Breast epithelium (tissue), 4 donors: ENCODE measurements around the gene AASDH. TPM values are rescaled to one million over a fixed set of nuclear protein-coding genes. Genes with fewer than 3 reads are reported as not detected.

ENCODE experiments used
- DNase-seq, 2 donors: peaks; one replicate each; pipeline ENCODE4 v3.0.0-alpha.2; 2019; ENCODE audit warnings: low spot score in 2 of 2
- H3K27ac ChIP-seq, 2 donors: fragments of 200-600 bp; sonication (generic) in 1 of 2; one replicate each; pipeline ENCODE4 v1.5.1; 2016 to 2019; ENCODE audit warnings: mild to moderate bottlenecking in 1 of 2
- H3K27me3 ChIP-seq, 2 donors: fragments of 200-600 bp; sonication (generic) in 1 of 2; one replicate each; pipeline versions ENCODE4 v1.5.1 to v1.6.0; 2017 to 2019; ENCODE audit warnings: control low read depth in 1 of 2, mild to moderate bottlenecking in 1 of 2
- H3K36me3 ChIP-seq: fragments of 200-600 bp; one replicate; pipeline ENCODE4 v1.5.1; 2019
- H3K4me1 ChIP-seq, 2 donors: fragments of 200-600 bp; sonication (generic); one replicate each; pipeline ENCODE4 v1.5.1; 2016 to 2019; ENCODE audit warnings: control low read depth in 1 of 2
- H3K4me3 ChIP-seq, 3 donors: fragments of 200-600 bp; sonication (generic); 1 replicate in 2 of 3; 2 replicates in 1 of 3; pipeline ENCODE4 v1.5.1; 2016 to 2019; ENCODE audit warnings: mild to moderate bottlenecking in 3 of 3, moderate library complexity in 2 of 3
- H3K9me3 ChIP-seq, 2 donors: fragments of 200-600 bp; sonication (generic) in 1 of 2; one replicate each; pipeline ENCODE4 v1.5.1; 2016 to 2019; ENCODE audit warnings: control low read depth in 1 of 2
- POLR2A ChIP-seq: fragments of 450-650 bp; IDR thresholded peaks from one replicate; pipeline ENCODE4 v1.6.1; 2016; ENCODE audit warnings: antibody characterized with exemption, mild to moderate bottlenecking, moderate library complexity
- POLR2AphosphoS5 ChIP-seq, 3 donors: sonication (generic); formaldehyde crosslinking; IDR thresholded peaks; one replicate each; pipeline ENCODE4 v1.6.1; 2017; ENCODE audit warnings: antibody characterized with exemption in 3 of 3
- intact Hi-C: fragments of 100-400 bp; cut with DNase I; formaldehyde crosslinking; loops from one replicate; pipeline ENCODE4 v1.15.1; 2023; ENCODE audit warnings: low total_unique reads
- total RNA-seq, 3 donors: library from RNA; depleted of rRNA; stranded (reverse); fragments of >200 nt; gene quantifications; one replicate each; pipeline ENCODE4 v1.1.0, GENCODE V29; 2016
- TF ChIP-seq, protein P1 (sequence below), 3 donors: fragments of 450-650 bp; IDR thresholded peaks; one replicate each; pipeline ENCODE4 v1.5.1; 2016 to 2017; ENCODE audit warnings: antibody characterized with exemption in 3 of 3, mild to moderate bottlenecking in 3 of 3, moderate library complexity in 3 of 3

Gene AASDH
- total RNA-seq, 3 donors from 2014 or later = 10.4 to 18.3 (median 13.1) TPM

DNA sequence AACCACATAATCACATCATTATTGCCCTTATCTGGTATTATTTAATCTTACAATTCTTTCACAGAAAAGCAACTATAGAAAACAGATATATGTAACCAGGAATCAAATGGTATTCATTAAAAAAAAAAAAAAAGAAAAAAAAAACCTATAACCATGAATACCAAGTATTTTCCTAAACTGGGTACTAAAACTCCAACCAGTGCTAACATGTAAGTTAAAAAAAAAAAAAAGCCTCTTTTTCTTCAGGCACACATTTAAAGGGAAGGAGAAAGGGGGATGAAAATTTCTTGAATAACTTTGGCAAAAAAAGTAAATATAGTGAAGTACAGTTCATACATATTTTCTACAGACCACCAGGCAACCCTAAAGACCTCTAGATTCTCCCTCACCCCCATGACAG, 46.0 kb upstream of the AASDH start:
- no peak overlapping the region for H3K27ac ChIP-seq
- no peak for DNase-seq
- no peaks in the 10 kb centered on the region for H3K36me3 ChIP-seq
- H3K27me3 ChIP-seq = no peaks in the 10 kb centered on the region
- H3K9me3 ChIP-seq = no peaks in the 10 kb centered on the region
- no peaks in the 10 kb centered on the region for H3K4me1 ChIP-seq
- TF ChIP-seq, protein P1, sequence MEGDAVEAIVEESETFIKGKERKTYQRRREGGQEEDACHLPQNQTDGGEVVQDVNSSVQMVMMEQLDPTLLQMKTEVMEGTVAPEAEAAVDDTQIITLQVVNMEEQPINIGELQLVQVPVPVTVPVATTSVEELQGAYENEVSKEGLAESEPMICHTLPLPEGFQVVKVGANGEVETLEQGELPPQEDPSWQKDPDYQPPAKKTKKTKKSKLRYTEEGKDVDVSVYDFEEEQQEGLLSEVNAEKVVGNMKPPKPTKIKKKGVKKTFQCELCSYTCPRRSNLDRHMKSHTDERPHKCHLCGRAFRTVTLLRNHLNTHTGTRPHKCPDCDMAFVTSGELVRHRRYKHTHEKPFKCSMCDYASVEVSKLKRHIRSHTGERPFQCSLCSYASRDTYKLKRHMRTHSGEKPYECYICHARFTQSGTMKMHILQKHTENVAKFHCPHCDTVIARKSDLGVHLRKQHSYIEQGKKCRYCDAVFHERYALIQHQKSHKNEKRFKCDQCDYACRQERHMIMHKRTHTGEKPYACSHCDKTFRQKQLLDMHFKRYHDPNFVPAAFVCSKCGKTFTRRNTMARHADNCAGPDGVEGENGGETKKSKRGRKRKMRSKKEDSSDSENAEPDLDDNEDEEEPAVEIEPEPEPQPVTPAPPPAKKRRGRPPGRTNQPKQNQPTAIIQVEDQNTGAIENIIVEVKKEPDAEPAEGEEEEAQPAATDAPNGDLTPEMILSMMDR (IDR thresholded peaks at IDR 0.05) = no peak
- no peak for TF ChIP-seq POLR2AphosphoS5 (IDR thresholded peaks at IDR 0.05)
- TF ChIP-seq POLR2A = no peak
- no peak overlapping the region for H3K4me3 ChIP-seq
- intact Hi-C loops = loop anchor here (10.0 kb wide), 1 partner anchor 112 kb away; no protein-coding TSS in a partner anchor

- H3K4me1 ChIP-seq = no peaks in the 10 kb centered on the region
- no peaks in the 10 kb centered on the region for H3K36me3 ChIP-seq
- no peak overlapping the region for H3K4me3 ChIP-seq
- DNase-seq = no peak
- intact Hi-C loops = loop anchor here (10.0 kb wide), 1 partner anchor 115 kb away; no protein-coding TSS in a partner anchor
- TF ChIP-seq, protein P1 (IDR thresholded peaks at IDR 0.05) = no peak
- TF ChIP-seq POLR2AphosphoS5 (IDR thresholded peaks at IDR 0.05) (no peak), POLR2A (no peak)
- no peaks in the 10 kb centered on the region for H3K9me3 ChIP-seq
- H3K27me3 ChIP-seq = no peaks in the 10 kb centered on the region
- H3K27ac ChIP-seq = no peak overlapping the region
Observed at GRCh38 chr4:56430203-56430602, 42.9 kb upstream of the AASDH start.

DNA sequence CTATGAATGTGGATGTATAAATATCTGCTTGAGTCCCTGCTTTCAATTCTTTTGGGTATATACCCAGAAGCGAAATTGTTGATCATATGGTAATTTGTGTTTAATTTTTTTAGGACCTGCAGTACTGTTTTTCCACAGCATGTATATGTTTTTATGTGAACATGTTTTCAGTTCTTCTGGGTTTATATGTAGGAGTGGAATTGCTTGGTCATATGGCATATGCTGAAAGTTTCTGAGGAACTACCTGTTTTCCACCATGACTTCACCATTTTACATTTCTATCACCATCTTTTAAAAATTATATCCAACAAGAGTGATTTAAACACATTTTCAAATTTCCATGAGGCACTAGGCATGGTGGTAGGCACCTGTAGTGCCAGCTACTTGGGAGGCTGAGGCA, 39.9 kb upstream of the AASDH start:
- no peaks in the 10 kb centered on the region for H3K27me3 ChIP-seq
- intact Hi-C loops = no loop called here

GRCh38 chr4:56426273-56426672, 39.0 kb upstream of the AASDH start:
- intact Hi-C loops = no loop called here
- no peak for DNase-seq
- Histone ChIP-seq H3K36me3 (no peaks in the 10 kb centered on the region), H3K4me3 (no peak overlapping the region), H3K4me1 (no peaks in the 10 kb centered on the region), H3K27me3 (no peaks in the 10 kb centered on the region), H3K9me3 (no peaks in the 10 kb centered on the region), H3K27ac (no peak overlapping the region)
- TF ChIP-seq POLR2AphosphoS5 (IDR thresholded peaks at IDR 0.05) = no peak
- no peak for TF ChIP-seq POLR2A
- TF ChIP-seq, protein P1 (IDR thresholded peaks at IDR 0.05) = no peak

More for the DNA sequence above, 39.9 kb upstream of the AASDH start:
- Histone ChIP-seq H3K27ac (no peak overlapping the region), H3K4me1 (no peaks in the 10 kb centered on the region), H3K9me3 (no peaks in the 10 kb centered on the region), H3K36me3 (no peaks in the 10 kb centered on the region), H3K4me3 (no peak overlapping the region)
- TF ChIP-seq, protein P1 (IDR thresholded peaks at IDR 0.05) = no peak
- TF ChIP-seq POLR2A = no peak
- TF ChIP-seq POLR2AphosphoS5 (IDR thresholded peaks at IDR 0.05) = no peak
- DNase-seq = no peak

DNA sequence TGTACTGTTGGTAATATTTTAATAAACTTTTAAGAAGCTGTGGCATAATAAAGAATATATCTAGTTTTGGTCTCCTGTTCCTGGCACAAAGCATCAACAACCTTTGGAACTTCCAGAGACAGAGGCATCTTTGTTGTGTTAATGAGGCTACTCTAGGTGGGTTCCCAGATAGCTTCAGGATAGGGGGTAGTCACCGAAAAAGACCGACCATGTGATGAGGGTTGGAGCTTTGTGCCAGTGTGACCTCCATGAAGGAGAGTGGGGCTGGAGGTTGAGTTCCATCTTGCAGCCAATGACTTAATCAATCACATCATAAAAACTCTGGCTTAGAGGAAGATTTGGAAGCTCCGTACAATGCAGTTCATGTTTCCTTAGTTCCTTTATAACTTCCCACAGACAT, 38.2 kb upstream of the AASDH start:
- Histone ChIP-seq H3K4me3 (no peak overlapping the region), H3K27ac (no peak overlapping the region), H3K4me1 (no peaks in the 10 kb centered on the region), H3K9me3 (no peaks in the 10 kb centered on the region), H3K36me3 (no peaks in the 10 kb centered on the region), H3K27me3 (no peaks in the 10 kb centered on the region)
- DNase-seq = no peak
- intact Hi-C loops = no loop called here
- TF ChIP-seq POLR2A = no peak
- TF ChIP-seq POLR2AphosphoS5 (IDR thresholded peaks at IDR 0.05) = no peak
- TF ChIP-seq, protein P1 (IDR thresholded peaks at IDR 0.05) = no peak
